HG03469 (cell line): ENCODE measurements around the gene RABL3.
"Not testable (repeated sequence)": the region's sequence is repeated elsewhere in the genome, so short reads cannot be mapped to it uniquely, and the experiment has no call there.

Experiments
- ATAC-seq: cut with Tn5 transposase; IDR thresholded peaks from one replicate; pipeline ENCODE4 v1.9.1; 2021; ENCODE audit warnings: mild to moderate bottlenecking, moderate library complexity, moderate number of reproducible peaks; ENCODE audit not compliant: unreplicated experiment

Gene RABL3

GRCh38 chr3:120745466-120745865 is 3.1 kb upstream of the RABL3 start:
- no peak for ATAC-seq

- no peak for ATAC-seq
Observed at GRCh38 chr3:120743556-120744195, 1.4 kb upstream of the RABL3 start.

GRCh38 chr3:120742849-120743365 is 591 bp upstream of the RABL3 start:
- ATAC-seq: peak; percentile 2

GRCh38 chr3:120741837-120742197 is 499 bp downstream of the RABL3 start:
- peak; percentile 13 for ATAC-seq

GRCh38 chr3:120741320-120741719 is 996 bp downstream of the RABL3 start:
- ATAC-seq: no peak

- not testable (repeated sequence) for ATAC-seq
Observed at GRCh38 chr3:120738006-120738405, 4.3 kb downstream of the RABL3 start.

- ATAC-seq: no peak
Observed at GRCh38 chr3:120730576-120731542, 11.5 kb downstream of the RABL3 start.

GRCh38 chr3:120726791-120727190 is 15.5 kb downstream of the RABL3 start:
- no peak for ATAC-seq

GRCh38 chr3:120719167-120719834 is 23.0 kb downstream of the RABL3 start:
- ATAC-seq: not testable (repeated sequence)

GRCh38 chr3:120713262-120713661 is 29.1 kb downstream of the RABL3 start:
- ATAC-seq: no peak

GRCh38 chr3:120710369-120710768 is 31.9 kb downstream of the RABL3 start:
- ATAC-seq: no peak

GRCh38 chr3:120708408-120708807 is 33.9 kb downstream of the RABL3 start:
- ATAC-seq: no peak

GRCh38 chr3:120706950-120707349 is 35.4 kb downstream of the RABL3 start:
- ATAC-seq: no peak

GRCh38 chr3:120705884-120706582 is 36.3 kb downstream of the RABL3 start:
- no peak for ATAC-seq

GRCh38 chr3:120699333-120699732 is 43.0 kb downstream of the RABL3 start:
- no peak for ATAC-seq

GRCh38 chr3:120693439-120694171 is 48.7 kb downstream of the RABL3 start:
- ATAC-seq: no peak

- ATAC-seq: no peak
Observed at GRCh38 chr3:120689395-120689794, 52.9 kb downstream of the RABL3 start.

GRCh38 chr3:120688121-120688520 is 54.2 kb downstream of the RABL3 start:
- ATAC-seq: peak; percentile 100

GRCh38 chr3:120685411-120685810 is 56.9 kb downstream of the RABL3 start:
- no peak for ATAC-seq

- no peak for ATAC-seq
Observed at GRCh38 chr3:120684896-120685295, 57.4 kb downstream of the RABL3 start.
